ENCODE results near the gene EXOSC10.
"Not testable (repeated sequence)": the region's sequence is repeated elsewhere in the genome, so short reads cannot be mapped to it uniquely, and the experiment has no call there.

Gene EXOSC10

DNA sequence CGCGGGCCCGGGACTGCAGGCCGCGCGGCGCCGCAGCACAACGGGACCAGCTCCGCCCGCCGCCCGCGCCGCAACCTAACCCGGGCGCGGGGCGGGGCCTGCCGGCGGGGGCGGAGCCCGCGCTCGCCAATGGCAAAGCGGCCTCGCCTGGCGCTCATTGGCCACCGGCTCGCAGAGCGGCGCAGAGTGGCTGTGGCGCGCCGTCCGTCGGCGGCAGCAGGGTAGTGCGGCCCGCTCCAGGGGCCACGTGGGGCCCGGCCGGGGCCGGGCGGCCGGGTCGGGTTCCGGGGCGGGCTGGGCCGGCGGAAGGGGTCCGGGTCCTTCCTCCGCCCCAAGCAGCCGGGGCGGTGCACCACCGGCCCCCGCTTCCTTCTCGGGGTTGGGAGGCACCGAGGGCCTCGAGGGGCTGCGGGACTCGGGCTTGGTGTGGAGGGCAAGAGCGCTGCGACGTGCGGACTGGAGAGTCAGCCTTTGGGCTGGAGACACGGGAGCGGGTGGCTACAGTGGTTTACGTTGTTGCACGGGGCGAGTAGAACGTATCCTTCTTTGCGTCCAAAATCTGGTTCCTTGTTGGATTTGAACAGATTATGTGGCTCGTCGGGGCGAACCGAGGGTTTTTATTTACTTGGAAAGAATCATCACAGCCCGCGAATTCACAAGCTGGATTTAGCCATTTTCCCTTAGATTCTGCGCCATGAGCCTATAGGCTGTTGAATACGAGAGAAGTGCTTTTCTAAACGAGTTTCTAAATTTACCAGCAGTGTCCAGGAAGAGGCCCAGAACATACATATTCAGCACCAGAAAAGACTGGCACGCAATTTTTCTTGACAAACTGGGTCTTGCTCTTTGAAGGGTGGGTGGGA lies 39.5 kb downstream of the EXOSC10 start, which contains the start of gene SRM:
Gene SRM, minus strand, starts transcription at position 51 of the 863 bp plus-strand sequence. CDS start 75 bp downstream, outside the sequence.
- DNase-seq = peak; percentile 94

- DNase-seq = no peak
Measured at GRCh38 chr1:11059155-11059967, 40.3 kb downstream of the EXOSC10 start.

DNA sequence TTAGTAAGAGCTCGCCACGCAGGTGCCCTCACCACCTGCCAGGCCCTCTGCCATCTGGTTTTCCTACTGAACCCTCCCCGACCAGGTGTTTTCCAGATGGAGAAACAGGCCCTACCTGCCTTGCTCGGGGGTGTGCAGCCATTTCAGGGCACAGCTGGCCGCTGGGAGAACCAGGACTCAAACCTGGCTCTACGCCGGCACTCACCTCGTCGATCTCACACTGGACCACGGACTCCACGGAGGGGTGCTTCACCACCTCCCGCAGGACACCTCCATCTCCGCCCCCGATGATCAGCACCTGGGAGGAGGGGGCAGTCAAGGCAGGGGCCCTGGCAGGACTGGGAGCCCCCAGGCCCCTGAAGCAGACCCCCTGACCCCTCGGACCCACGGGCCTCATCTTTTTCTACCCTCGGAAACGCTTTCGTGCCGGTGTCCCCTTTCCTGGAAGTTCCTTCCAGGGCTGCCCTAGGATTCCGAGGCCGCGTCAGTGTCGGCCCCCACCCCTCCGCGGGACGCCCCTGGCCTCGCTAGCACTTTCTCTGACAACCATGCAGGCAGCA lies 41.0 kb downstream of the EXOSC10 start:
- DNase-seq = no peak

GRCh38 chr1:11058026-11058425 lies 41.6 kb downstream of the EXOSC10 start:
- no peak for DNase-seq

- no peak for DNase-seq
Measured at GRCh38 chr1:11057477-11057876, 42.2 kb downstream of the EXOSC10 start.

DNA sequence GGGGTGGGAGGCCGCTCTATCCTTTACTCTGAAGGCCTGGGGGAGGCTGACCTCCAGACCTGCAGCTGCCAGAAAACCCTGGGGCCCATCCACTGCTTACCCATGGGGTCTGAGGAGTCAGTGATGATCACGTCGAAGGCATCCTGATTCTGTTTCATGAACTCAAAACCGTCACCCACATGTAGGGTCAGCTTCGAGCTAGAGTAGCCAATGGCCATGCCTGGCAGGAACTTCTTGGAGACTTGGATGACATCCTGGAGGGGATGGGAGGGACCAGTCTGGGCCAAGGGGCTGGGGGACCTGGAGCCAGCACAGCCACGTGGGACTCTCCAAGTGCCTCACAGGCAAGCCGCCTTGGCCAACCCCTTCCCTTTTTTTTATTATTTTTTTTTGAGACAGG lies 43.2 kb downstream of the EXOSC10 start:
- DNase-seq = no peak

GRCh38 chr1:11055676-11056075 lies 44.0 kb downstream of the EXOSC10 start:
- DNase-seq = no peak

GRCh38 chr1:11054666-11055065 lies 45.0 kb downstream of the EXOSC10 start:
- no peak for DNase-seq

DNA sequence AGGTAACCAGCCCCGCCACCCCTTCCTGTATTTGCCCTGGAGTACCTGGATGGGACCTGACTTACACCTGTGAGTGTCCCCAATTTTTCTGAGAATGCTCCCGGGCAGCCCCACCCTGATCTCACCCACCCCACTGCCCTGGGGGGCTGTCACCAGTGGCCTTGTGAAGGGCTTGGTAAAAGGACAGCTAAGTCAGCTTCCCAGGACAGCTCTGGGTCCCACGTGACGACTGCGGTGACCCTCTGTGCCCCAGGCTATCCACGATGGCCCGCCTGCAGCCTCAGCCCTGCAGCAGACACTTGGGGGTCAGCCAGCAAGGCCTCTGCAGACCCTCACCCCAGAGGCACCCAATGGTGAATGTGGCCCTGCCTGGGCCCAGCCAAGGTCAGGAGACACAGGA lies 45.5 kb downstream of the EXOSC10 start:
- no peak for DNase-seq

DNA sequence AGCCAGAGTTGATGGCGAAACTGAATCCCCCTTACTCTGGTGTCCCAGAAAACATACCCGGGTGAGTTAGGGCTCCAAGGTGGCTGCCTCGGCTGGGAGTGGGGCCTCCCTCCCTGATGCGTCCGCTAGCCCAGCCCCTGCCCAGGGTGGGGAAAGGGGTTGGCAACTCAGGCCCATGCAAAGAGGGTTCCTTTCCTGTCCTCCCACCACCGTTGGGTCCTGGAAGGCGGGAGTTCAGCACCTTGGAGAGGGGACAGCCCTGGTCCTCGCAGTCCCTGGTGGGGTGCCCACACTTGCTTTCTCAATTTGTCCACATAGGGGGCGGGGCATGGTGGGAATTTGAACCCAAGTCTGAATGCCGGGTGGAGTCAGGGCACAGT lies 45.9 kb downstream of the EXOSC10 start:
- DNase-seq = no peak

- no peak for DNase-seq
Measured at GRCh38 chr1:11052839-11053757, 46.6 kb downstream of the EXOSC10 start.

DNA sequence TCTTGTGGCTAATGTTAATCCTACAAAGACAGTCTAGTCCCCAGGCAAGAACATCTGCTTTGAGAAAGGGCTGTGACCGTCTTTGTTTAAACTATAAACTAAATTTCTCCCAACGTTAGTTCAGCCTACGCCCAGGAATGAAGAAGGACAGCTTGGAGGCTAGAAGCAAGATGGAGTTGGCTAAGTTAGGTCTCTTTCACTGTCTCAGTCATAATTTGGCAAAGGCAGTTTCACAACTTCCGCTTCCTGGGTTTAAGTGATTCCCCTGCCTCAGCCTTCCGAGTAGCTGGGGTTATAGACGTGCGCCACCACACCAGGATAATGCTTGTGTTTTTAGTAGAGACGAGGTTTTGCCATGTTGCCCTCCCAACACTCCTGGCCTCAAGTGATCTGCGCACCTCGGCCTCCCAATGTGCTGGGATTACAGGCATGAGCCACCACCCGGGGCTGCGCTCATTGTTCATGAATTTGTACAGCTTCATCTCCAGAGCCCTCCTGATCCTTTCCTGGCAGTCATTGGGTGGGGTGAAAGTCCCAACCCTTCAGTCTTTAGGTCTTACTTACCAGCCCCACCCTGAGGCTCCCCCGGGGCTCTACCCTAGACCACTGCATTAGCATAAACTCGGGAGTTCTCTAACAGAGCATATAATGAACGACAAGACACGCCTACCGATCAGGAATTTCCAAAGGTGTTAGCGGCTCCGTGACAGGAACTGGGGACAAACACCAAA lies 47.7 kb downstream of the EXOSC10 start:
- DNase-seq = peak; percentile 64

DNA sequence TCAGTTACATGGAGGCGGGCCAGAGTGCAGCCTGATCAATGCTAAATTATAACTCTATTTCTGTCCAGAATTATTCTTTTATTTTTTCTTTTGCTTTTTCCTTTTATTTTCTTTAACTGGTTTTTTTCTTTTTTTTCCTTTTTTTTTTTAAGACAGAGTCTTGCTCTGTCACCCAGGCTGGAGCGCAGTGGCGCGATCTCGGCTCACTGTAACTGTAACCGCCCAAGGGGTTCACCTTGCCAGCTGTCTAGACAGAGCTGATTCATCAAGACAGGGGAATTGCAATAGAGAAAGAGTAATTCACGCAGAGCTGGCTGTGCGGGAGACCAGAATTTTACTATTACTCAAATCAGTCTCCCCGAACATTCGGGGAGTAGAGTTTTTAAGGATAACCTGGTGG lies 48.5 kb downstream of the EXOSC10 start:
- not testable (repeated sequence) for DNase-seq

- no peak for DNase-seq
Measured at GRCh38 chr1:11046625-11047365, 52.9 kb downstream of the EXOSC10 start, which contains the start of gene MASP2. Gene MASP2, minus strand, starts transcription at chr1:11047239. Its CDS starts 32 bp downstream, at chr1:11047207.

DNA sequence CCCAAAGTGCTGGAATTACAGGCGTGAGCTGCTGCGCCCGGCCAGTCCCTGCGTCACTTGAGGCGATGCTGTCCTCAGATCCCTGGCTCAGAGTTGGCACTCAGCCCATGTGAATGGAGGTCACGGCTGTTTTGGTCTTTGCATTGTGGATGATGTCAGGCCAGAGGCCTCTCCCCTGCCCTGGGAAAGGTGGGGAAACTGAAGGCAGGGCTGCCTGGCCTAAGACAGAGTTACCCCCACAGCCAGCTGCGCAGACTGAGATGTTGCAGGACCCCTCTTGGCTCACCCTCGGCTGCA lies 53.5 kb downstream of the EXOSC10 start:
- no peak for DNase-seq

GRCh38 chr1:11045428-11046269 lies 54.0 kb downstream of the EXOSC10 start:
- no peak for DNase-seq

DNA sequence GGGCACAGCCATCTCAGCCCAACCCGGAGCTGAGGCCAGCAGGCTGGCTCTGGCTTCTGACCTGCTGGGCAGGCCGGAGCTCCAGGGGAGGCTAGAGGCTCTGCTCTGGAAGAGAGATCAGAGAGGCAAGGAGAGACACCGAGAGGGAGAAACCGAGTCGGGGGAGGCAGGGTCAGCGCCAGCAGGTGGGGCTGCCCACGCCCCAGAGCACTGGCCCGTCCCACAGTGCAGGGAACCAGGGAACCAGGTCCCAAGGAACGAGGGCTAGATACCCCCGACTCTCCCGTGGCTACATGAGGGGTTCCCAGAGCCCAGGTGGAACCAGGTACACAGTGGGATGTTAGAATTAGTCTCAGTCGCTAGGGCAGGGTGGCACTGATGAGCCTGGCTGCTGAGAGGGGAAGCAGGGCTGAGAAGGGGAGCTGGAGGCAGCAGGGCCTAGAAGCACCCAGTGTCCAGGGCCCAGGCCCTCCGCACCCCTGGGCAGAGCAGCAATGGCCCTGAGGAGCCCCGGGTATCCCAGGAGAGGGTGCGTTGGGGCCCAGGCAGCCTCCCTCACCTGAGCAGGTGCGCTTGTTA lies 54.7 kb downstream of the EXOSC10 start:
- no peak for DNase-seq

DNA sequence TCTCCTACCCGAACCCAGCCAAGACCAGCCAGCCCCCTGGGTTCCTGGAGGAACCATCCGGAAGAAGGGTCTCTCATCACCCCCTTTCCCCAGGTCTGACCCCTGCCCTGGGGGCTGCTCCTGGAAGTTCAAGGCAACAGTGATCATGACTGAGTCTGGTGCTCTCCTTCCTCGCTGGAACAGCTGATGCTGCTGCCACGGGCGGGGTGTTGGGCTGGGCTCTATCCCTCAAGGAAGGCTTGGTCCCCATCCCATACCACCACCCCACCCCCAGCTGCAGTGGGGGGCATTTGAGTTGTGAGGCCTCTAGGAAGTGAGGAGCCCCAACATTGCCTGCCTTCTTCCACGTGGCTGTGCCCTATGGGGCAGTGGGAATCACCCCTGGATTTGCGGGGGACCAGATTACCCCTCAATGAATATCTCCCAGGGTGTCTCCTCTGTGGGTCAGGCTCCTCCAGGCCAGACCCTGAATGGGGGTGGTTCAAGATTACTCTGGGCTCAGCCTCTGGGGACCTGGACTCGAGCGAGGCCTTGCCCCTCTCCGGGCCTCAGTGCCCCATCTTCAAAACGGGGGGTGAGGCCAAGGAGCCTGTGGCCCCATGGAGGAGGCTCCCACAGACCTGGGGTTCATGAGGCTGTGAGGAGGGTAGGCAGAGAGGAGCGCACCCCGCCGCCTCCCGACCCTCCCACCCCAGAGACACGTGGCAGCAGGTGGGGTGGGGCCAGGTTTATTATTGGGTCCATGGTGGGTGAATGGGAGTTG lies 55.4 kb downstream of the EXOSC10 start:
- DNase-seq = no peak

Data from inflammatory macrophage treated with lipopolysaccharide for 4 hours (primary cell).